HepG2 (cell line): ENCODE measurements around the gene MTSS2. TPM values are rescaled to one million over a fixed set of nuclear protein-coding genes. Genes with fewer than 3 reads are reported as not detected.

Experiments
- NFIC ChIP-seq: IDR thresholded peaks from 2 replicates; pipeline ENCODE4 v1.6.1; 2012; ENCODE audit warnings: mild to moderate bottlenecking, low read length, inconsistent platforms
- SRY ChIP-seq: sonication (generic); formaldehyde crosslinking; IDR thresholded peaks from 2 replicates; pipeline ENCODE4 v1.8.0; 2022; ENCODE audit warnings: mild to moderate bottlenecking, missing genetic modification reagents
- ZBTB38 ChIP-seq: sonication (generic); formaldehyde crosslinking; IDR thresholded peaks from 2 replicates; pipeline ENCODE4 v1.5.1; 2020; ENCODE audit warnings: mild to moderate bottlenecking, missing genetic modification reagents
- ZBTB7A ChIP-seq: sonication (generic); formaldehyde crosslinking; IDR thresholded peaks from 2 replicates; pipeline ENCODE4 v1.8.0; 2022; ENCODE audit warnings: mild to moderate bottlenecking, missing genetic modification reagents
- ZNF143 ChIP-seq: sonication (generic); formaldehyde crosslinking; IDR thresholded peaks from 2 replicates; pipeline ENCODE4 v1.4.0; 2020; ENCODE audit warnings: missing genetic modification reagents
- ZNF282 ChIP-seq: fragments of 450-650 bp; IDR thresholded peaks from 2 replicates; pipeline ENCODE4 v1.6.1; 2018; ENCODE audit not compliant: partially characterized antibody
- polyA plus RNA-seq, 8 experiments: library from polyadenylated mRNA; depleted of rRNA in 3 of 8; stranded (reverse) in 7 of 8; unstranded in 1 of 8; fragments of >200 nt; fragmentation: Illumina TruSeq in 4 of 8; extraction: Trizol in 4 of 8; gene quantifications; 2 replicates each; pipeline versions ENCODE4 v1.2.1 to v1.2.3, GENCODE V29; 2011 to 2016; ENCODE audit warnings: low read depth in 4 of 8, missing spikeins in 1 of 8, mixed read lengths in 1 of 8; ENCODE audit not compliant: insufficient read depth in 1 of 8
- total RNA-seq, 5 experiments: library from RNA; depleted of rRNA; stranded (reverse); fragments of >200 nt; fragmentation: Illumina TruSeq; extraction: Trizol; gene quantifications; 2 replicates each; pipeline ENCODE4 v1.2.3, GENCODE V29; 2016; ENCODE audit warnings: low read depth in 1 of 5
- TF ChIP-seq, protein P1 (sequence below): sonication (generic); formaldehyde crosslinking; IDR thresholded peaks from 2 replicates; pipeline ENCODE4 v1.8.1; 2023; ENCODE audit warnings: mild to moderate bottlenecking, missing genetic modification reagents, borderline replicate concordance
- TF ChIP-seq, protein P2 (sequence below): sonication (generic); formaldehyde crosslinking; IDR thresholded peaks from 2 replicates; pipeline ENCODE4 v1.5.1; 2020; ENCODE audit warnings: mild to moderate bottlenecking, missing genetic modification reagents, moderate library complexity
- TF ChIP-seq, protein P3 (sequence below): sonication (generic); formaldehyde crosslinking; IDR thresholded peaks from 2 replicates; pipeline ENCODE4 v1.5.1; 2020; ENCODE audit warnings: missing genetic modification reagents, mild to moderate bottlenecking, borderline replicate concordance
- TF ChIP-seq, protein P4 (sequence below): sonication (generic); formaldehyde crosslinking; IDR thresholded peaks from 2 replicates; pipeline ENCODE4 v1.4.0; 2020; ENCODE audit warnings: mild to moderate bottlenecking, missing genetic modification reagents
- TF ChIP-seq, protein P5 (sequence below): IDR thresholded peaks from 2 replicates; pipeline ENCODE4 v1.6.1; 2016; ENCODE audit warnings: low read depth, control low read depth
- TF ChIP-seq, protein P6 (sequence below): sonication (generic); formaldehyde crosslinking; IDR thresholded peaks from 2 replicates; pipeline ENCODE4 v1.4.0; 2020; ENCODE audit warnings: missing genetic modification reagents
- TF ChIP-seq, protein P7 (sequence below): sonication (generic); formaldehyde crosslinking; IDR thresholded peaks from 2 replicates; pipeline ENCODE4 v1.4.0; 2020; ENCODE audit warnings: missing genetic modification reagents
- TF ChIP-seq, protein P8 (sequence below): sonication (generic); formaldehyde crosslinking; IDR thresholded peaks from 2 replicates; pipeline ENCODE4 v1.9.0; 2021; ENCODE audit warnings: missing genetic modification reagents, borderline replicate concordance

The MTSS2 gene
- total and polyA plus RNA-seq, 2 of the 13 experiments (the other 11 are each of a cell fraction or from before 2014, with no cell fraction given), result 132 to 242 TPM

DNA sequence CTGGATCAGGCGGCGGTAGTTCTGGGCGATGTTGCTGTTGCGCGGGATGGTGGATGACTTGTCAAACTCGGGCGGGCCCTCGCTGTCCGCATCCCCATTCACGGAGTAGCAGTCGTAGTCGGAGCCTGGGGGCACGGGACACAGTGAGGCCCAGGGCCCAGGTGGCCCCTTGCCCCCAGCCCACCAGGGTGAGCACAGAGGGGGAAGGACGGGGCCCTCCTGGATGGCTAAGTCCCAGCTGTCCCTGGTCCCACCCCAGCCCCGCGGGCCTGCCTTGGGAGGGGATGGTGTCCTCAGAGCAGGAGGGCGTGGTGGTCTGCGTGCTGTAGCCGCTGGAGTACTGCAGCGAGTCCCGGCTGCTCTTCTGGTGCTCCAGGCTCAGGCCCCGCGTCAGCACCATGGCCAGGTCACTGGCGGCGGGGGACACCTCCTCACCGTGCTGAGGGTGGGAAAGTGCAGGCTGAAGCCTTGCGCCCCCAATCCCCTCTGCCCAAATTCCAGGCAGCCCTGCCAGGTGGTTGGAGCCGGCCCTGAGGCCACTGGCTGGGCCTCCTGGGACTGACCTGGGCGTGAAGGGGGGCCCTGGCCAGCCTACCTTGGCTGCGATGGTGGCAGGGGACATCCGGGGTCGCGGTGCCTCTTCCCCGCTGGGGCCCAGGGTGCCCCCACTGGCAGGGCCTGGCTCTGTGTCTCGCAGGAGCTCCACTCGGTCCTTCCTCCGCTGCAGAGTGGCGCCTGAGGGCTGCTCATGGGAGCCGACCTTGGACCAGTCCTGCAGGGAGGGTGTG, 21.3 kb downstream of the MTSS2 start (continued):
- TF ChIP-seq, protein P1, sequence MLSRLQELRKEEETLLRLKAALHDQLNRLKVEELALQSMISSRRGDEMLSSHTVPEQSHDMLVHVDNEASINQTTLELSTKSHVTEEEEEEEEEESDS (CRISPR knock-in tag), result no peak
- TF ChIP-seq, protein P2, sequence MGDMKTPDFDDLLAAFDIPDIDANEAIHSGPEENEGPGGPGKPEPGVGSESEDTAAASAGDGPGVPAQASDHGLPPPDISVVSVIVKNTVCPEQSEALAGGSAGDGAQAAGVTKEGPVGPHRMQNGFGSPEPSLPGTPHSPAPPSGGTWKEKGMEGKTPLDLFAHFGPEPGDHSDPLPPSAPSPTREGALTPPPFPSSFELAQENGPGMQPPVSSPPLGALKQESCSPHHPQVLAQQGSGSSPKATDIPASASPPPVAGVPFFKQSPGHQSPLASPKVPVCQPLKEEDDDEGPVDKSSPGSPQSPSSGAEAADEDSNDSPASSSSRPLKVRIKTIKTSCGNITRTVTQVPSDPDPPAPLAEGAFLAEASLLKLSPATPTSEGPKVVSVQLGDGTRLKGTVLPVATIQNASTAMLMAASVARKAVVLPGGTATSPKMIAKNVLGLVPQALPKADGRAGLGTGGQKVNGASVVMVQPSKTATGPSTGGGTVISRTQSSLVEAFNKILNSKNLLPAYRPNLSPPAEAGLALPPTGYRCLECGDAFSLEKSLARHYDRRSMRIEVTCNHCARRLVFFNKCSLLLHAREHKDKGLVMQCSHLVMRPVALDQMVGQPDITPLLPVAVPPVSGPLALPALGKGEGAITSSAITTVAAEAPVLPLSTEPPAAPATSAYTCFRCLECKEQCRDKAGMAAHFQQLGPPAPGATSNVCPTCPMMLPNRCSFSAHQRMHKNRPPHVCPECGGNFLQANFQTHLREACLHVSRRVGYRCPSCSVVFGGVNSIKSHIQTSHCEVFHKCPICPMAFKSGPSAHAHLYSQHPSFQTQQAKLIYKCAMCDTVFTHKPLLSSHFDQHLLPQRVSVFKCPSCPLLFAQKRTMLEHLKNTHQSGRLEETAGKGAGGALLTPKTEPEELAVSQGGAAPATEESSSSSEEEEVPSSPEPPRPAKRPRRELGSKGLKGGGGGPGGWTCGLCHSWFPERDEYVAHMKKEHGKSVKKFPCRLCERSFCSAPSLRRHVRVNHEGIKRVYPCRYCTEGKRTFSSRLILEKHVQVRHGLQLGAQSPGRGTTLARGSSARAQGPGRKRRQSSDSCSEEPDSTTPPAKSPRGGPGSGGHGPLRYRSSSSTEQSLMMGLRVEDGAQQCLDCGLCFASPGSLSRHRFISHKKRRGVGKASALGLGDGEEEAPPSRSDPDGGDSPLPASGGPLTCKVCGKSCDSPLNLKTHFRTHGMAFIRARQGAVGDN (CRISPR knock-in tag), result peak; percentile 48
- TF ChIP-seq, protein P3, sequence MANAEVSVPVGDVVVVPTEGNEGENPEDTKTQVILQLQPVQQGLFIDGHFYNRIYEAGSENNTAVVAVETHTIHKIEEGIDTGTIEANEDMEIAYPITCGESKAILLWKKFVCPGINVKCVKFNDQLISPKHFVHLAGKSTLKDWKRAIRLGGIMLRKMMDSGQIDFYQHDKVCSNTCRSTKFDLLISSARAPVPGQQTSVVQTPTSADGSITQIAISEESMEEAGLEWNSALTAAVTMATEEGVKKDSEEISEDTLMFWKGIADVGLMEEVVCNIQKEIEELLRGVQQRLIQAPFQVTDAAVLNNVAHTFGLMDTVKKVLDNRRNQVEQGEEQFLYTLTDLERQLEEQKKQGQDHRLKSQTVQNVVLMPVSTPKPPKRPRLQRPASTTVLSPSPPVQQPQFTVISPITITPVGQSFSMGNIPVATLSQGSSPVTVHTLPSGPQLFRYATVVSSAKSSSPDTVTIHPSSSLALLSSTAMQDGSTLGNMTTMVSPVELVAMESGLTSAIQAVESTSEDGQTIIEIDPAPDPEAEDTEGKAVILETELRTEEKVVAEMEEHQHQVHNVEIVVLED (CRISPR knock-in tag), result no peak
- TF ChIP-seq ZBTB38, result peak; percentile 57
- TF ChIP-seq ZNF282, result no peak
- TF ChIP-seq, protein P4, sequence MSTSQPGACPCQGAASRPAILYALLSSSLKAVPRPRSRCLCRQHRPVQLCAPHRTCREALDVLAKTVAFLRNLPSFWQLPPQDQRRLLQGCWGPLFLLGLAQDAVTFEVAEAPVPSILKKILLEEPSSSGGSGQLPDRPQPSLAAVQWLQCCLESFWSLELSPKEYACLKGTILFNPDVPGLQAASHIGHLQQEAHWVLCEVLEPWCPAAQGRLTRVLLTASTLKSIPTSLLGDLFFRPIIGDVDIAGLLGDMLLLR (CRISPR knock-in tag), result 0 out of 2 replicates have a peak, but pooled peaks have one; percentile 29
- TF ChIP-seq, protein P5, sequence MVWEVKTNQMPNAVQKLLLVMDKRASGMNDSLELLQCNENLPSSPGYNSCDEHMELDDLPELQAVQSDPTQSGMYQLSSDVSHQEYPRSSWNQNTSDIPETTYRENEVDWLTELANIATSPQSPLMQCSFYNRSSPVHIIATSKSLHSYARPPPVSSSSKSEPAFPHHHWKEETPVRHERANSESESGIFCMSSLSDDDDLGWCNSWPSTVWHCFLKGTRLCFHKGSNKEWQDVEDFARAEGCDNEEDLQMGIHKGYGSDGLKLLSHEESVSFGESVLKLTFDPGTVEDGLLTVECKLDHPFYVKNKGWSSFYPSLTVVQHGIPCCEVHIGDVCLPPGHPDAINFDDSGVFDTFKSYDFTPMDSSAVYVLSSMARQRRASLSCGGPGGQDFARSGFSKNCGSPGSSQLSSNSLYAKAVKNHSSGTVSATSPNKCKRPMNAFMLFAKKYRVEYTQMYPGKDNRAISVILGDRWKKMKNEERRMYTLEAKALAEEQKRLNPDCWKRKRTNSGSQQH (CRISPR knock-in tag), result no peak
- TF ChIP-seq ZNF143 (CRISPR knock-in tag), result no peak
- TF ChIP-seq, protein P6, sequence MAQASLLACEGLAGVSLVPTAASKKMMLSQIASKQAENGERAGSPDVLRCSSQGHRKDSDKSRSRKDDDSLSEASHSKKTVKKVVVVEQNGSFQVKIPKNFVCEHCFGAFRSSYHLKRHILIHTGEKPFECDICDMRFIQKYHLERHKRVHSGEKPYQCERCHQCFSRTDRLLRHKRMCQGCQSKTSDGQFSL (CRISPR knock-in tag), result no peak
- TF ChIP-seq, protein P7, sequence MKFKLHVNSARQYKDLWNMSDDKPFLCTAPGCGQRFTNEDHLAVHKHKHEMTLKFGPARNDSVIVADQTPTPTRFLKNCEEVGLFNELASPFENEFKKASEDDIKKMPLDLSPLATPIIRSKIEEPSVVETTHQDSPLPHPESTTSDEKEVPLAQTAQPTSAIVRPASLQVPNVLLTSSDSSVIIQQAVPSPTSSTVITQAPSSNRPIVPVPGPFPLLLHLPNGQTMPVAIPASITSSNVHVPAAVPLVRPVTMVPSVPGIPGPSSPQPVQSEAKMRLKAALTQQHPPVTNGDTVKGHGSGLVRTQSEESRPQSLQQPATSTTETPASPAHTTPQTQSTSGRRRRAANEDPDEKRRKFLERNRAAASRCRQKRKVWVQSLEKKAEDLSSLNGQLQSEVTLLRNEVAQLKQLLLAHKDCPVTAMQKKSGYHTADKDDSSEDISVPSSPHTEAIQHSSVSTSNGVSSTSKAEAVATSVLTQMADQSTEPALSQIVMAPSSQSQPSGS (CRISPR knock-in tag), result no peak
- no peak for TF ChIP-seq NFIC
- TF ChIP-seq, protein P8, sequence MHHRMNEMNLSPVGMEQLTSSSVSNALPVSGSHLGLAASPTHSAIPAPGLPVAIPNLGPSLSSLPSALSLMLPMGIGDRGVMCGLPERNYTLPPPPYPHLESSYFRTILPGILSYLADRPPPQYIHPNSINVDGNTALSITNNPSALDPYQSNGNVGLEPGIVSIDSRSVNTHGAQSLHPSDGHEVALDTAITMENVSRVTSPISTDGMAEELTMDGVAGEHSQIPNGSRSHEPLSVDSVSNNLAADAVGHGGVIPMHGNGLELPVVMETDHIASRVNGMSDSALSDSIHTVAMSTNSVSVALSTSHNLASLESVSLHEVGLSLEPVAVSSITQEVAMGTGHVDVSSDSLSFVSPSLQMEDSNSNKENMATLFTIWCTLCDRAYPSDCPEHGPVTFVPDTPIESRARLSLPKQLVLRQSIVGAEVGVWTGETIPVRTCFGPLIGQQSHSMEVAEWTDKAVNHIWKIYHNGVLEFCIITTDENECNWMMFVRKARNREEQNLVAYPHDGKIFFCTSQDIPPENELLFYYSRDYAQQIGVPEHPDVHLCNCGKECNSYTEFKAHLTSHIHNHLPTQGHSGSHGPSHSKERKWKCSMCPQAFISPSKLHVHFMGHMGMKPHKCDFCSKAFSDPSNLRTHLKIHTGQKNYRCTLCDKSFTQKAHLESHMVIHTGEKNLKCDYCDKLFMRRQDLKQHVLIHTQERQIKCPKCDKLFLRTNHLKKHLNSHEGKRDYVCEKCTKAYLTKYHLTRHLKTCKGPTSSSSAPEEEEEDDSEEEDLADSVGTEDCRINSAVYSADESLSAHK, result no peak
- no peak for TF ChIP-seq SRY
- TF ChIP-seq ZBTB7A (CRISPR knock-in tag), result no peak
